BE2C (cell line): ENCODE measurements around the gene CFAP90.

Experiments
- DNase-seq: peaks from one replicate; pipeline ENCODE4 v3.0.0-alpha.2; 2020
- H3K27me3 ChIP-seq: fragments of 250-450 bp; sonication (Bioruptor Pico); 2 replicates; pipeline ENCODE4 v1.5.1; 2020; ENCODE audit warnings: mild to moderate bottlenecking
- H3K36me3 ChIP-seq: fragments of 250-450 bp; sonication (Bioruptor Pico); 2 replicates; pipeline ENCODE4 v1.5.1; 2020; ENCODE audit warnings: mild to moderate bottlenecking
- H3K4me1 ChIP-seq: fragments of 250-450 bp; sonication (Bioruptor Pico); 2 replicates; pipeline ENCODE4 v1.5.1; 2020
- H3K4me3 ChIP-seq: 2 replicates; pipeline ENCODE4 v1.5.1; 2011; ENCODE audit warnings: low read depth, low read length
- H3K9me3 ChIP-seq: fragments of 250-450 bp; sonication (Bioruptor Pico); 2 replicates; pipeline ENCODE4 v1.5.1; 2020
- TF ChIP-seq, protein P1 (sequence below): IDR thresholded peaks from 2 replicates; pipeline ENCODE4 v1.5.1; 2012; ENCODE audit warnings: mild to moderate bottlenecking, low read depth, low read length

Gene CFAP90

DNA sequence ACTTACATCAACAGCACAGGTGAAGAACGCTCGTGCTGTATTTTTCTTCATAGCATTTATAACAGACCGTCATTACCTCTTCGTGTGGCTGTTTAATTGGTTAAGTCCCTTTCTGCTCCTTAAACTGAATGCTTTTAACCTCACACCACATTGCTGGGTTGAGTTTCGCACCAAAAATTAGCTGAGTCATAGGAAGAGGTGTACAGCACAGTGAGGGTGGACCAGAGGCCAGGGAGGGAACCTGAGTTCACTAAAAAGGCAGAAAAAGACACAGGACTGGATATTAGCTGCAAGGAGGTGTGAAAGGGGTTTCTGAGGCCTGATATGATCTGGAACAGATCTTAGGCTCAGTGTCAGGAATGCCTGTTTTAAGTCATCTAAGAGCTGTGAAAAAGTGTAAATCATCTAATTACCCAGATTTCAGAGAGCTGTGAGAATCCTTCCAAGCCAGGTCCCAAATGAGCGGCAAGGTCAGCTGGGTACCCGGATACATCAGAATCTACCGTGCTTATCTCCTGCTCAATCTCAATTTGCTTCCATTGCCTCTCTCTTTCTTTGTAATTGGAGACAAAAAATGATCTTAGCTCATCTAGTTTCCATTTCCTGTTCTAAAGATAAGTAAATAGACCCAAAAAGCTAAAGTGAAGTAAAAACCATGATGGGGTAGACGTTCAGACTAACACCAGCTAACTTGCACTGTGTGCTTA lies 7.1 kb upstream of the CFAP90 start:
- Histone ChIP-seq H3K4me3 (no peak overlapping the region), H3K36me3 (peaks cover 28% of the 10 kb centered on the region), H3K27me3 (no peaks in the 10 kb centered on the region), H3K4me1 (no peaks in the 10 kb centered on the region), H3K9me3 (no peaks in the 10 kb centered on the region)
- DNase-seq: no peak
- TF ChIP-seq, protein P1, sequence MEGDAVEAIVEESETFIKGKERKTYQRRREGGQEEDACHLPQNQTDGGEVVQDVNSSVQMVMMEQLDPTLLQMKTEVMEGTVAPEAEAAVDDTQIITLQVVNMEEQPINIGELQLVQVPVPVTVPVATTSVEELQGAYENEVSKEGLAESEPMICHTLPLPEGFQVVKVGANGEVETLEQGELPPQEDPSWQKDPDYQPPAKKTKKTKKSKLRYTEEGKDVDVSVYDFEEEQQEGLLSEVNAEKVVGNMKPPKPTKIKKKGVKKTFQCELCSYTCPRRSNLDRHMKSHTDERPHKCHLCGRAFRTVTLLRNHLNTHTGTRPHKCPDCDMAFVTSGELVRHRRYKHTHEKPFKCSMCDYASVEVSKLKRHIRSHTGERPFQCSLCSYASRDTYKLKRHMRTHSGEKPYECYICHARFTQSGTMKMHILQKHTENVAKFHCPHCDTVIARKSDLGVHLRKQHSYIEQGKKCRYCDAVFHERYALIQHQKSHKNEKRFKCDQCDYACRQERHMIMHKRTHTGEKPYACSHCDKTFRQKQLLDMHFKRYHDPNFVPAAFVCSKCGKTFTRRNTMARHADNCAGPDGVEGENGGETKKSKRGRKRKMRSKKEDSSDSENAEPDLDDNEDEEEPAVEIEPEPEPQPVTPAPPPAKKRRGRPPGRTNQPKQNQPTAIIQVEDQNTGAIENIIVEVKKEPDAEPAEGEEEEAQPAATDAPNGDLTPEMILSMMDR: no peak

- H3K4me1 ChIP-seq: no peaks in the 10 kb centered on the region
- H3K27me3 ChIP-seq: no peaks in the 10 kb centered on the region
- TF ChIP-seq, protein P1: no peak
- H3K4me3 ChIP-seq: no peak overlapping the region
- DNase-seq: no peak
- H3K36me3 ChIP-seq: peaks cover 24% of the 10 kb centered on the region
- no peaks in the 10 kb centered on the region for H3K9me3 ChIP-seq
Measured at GRCh38 chr5:7857361-7857760, 6.4 kb upstream of the CFAP90 start.

- Histone ChIP-seq H3K9me3 (no peaks in the 10 kb centered on the region), H3K27me3 (no peaks in the 10 kb centered on the region), H3K36me3 (peaks cover 22% of the 10 kb centered on the region), H3K4me1 (no peaks in the 10 kb centered on the region; the same call in 1 of the 2 replicates), H3K4me3 (no peak overlapping the region)
- TF ChIP-seq, protein P1: peak; percentile 94
- DNase-seq: peak; percentile 54
Measured at GRCh38 chr5:7856855-7857254, 5.9 kb upstream of the CFAP90 start.

DNA sequence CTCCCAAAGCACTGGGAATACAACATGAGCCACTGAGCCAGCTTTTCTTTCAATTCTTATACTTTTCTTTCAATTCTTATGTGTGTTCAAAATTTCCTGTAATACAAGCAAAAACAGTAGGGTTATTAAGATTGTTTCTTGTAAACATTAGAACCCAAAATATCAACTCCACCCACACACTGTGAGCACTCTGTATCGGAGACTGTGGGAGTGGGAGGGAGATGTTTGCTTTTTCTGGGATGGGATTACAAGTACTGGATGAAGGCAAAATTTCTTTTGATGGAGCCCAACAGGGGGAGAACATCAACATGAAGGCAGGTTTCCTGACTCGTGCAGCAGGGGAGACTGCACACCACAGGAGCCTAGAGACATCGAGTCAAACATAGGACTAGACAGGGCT lies 4.7 kb upstream of the CFAP90 start:
- TF ChIP-seq, protein P1: no peak

GRCh38 chr5:7852988-7853387 lies 2.1 kb upstream of the CFAP90 start:
- H3K27me3 ChIP-seq: peaks cover 4% of the 10 kb centered on the region; the same call in 1 of the 2 replicates
- H3K4me3 ChIP-seq: no peak overlapping the region
- H3K4me1 ChIP-seq: no peaks in the 10 kb centered on the region; the same call in 1 of the 2 replicates
- TF ChIP-seq, protein P1: no peak
- H3K9me3 ChIP-seq: no peaks in the 10 kb centered on the region; the same call in 1 of the 2 replicates
- DNase-seq: no peak
- no peaks in the 10 kb centered on the region for H3K36me3 ChIP-seq

More for the DNA sequence above, 4.7 kb upstream of the CFAP90 start:
- Histone ChIP-seq H3K4me3 (no peak overlapping the region), H3K9me3 (no peaks in the 10 kb centered on the region; the same call in 1 of the 2 replicates), H3K36me3 (peaks cover 13% of the 10 kb centered on the region), H3K4me1 (no peaks in the 10 kb centered on the region; the same call in 1 of the 2 replicates), H3K27me3 (no peaks in the 10 kb centered on the region; the same call in 1 of the 2 replicates)
- DNase-seq: no peak

DNA sequence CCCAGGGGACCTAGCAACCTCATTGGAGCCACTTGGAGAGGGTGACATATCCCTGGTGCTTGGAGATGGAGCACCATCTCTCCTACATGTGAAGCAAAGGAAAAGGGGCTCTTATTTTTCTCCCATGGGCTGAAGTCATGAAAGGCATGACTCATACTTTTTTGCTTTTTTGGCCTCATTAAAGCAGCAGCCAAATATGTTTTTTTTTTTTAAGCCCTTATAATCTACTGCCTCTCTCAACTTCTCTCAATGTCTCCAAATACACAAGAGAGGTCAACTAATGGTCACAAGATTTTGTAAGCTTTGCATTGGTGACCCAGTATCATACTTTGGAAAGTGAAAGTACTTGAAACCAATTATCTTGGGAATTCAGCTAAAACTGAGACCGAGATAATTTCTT lies 1.6 kb upstream of the CFAP90 start:
- DNase-seq: no peak
- TF ChIP-seq, protein P1: no peak
- Histone ChIP-seq H3K9me3 (no peaks in the 10 kb centered on the region; the same call in 1 of the 2 replicates), H3K4me3 (no peak overlapping the region), H3K27me3 (peaks cover 4% of the 10 kb centered on the region; the same call in 1 of the 2 replicates), H3K36me3 (no peaks in the 10 kb centered on the region), H3K4me1 (no peaks in the 10 kb centered on the region; the same call in 1 of the 2 replicates)
